Peyer's patch (tissue), 4 donors: ENCODE results near the gene KIFC3.

ENCODE experiments used
- CTCF ChIP-seq, 6 experiments: fragments of 450-650 bp in 4 of 6; fragments of 200-600 bp in 2 of 6; sonication (generic) in 1 of 6; IDR thresholded peaks; one replicate each; pipeline ENCODE4 v1.5.1; 2017 to 2019; ENCODE audit warnings: antibody characterized with exemption in 6 of 6, mild to moderate bottlenecking in 3 of 6, moderate library complexity in 1 of 6
- POLR2A ChIP-seq, 2 donors: fragments of 450-650 bp; IDR thresholded peaks; one replicate each; pipeline ENCODE4 v1.5.1; 2017; ENCODE audit warnings: antibody characterized with exemption in 2 of 2, mild to moderate bottlenecking in 2 of 2, moderate library complexity in 2 of 2

- no peak for TF ChIP-seq CTCF (IDR thresholded peaks at IDR 0.05)
- no peak for TF ChIP-seq POLR2A (IDR thresholded peaks at IDR 0.05)
Observed at GRCh38 chr16:57753448-57754353, 48.6 kb downstream of the KIFC3 start.
